ENCODE results near the gene RUFY3. TPM values are rescaled to one million over a fixed set of nuclear protein-coding genes. Genes with fewer than 3 reads are reported as not detected.
A peak's percentile ranks its signal among the peaks of the same experiment; 100 is the strongest.

RUFY3 gene
- total and polyA plus RNA-seq, 2 experiments from 2014 or later, result 18.3 to 29.2 TPM

GRCh38 chr4:70833675-70834074 lies 111.9 kb downstream of the RUFY3 start:
- Histone ChIP-seq H3F3A (replicated peaks; ENCODE audit: low read depth) (no peaks in the 10 kb centered on the region), H4K20me1 (replicated peaks; ENCODE audit: insufficient read depth) (peaks cover 44% of the 10 kb centered on the region), H3K9me2 (ENCODE audit: insufficient read depth) (no peaks in the 10 kb centered on the region), H3K4me2 (no peak overlapping the region), H3K27ac (ENCODE audit: low read depth) (no peak overlapping the region), H3K36me3 (ENCODE audit: insufficient read depth) (peaks cover 37% of the 10 kb centered on the region), H3K27me3 (ENCODE audit: insufficient read depth) (no peaks in the 10 kb centered on the region), H3K4me1 (ENCODE audit: insufficient read depth) (peaks cover 14% of the 10 kb centered on the region), H2AFZ (no peak overlapping the region), H3K79me2 (replicated peaks; ENCODE audit: insufficient read depth) (peaks cover 89% of the 10 kb centered on the region), H3K4me3 (no peak overlapping the region)
- TF ChIP-seq, protein P1, sequence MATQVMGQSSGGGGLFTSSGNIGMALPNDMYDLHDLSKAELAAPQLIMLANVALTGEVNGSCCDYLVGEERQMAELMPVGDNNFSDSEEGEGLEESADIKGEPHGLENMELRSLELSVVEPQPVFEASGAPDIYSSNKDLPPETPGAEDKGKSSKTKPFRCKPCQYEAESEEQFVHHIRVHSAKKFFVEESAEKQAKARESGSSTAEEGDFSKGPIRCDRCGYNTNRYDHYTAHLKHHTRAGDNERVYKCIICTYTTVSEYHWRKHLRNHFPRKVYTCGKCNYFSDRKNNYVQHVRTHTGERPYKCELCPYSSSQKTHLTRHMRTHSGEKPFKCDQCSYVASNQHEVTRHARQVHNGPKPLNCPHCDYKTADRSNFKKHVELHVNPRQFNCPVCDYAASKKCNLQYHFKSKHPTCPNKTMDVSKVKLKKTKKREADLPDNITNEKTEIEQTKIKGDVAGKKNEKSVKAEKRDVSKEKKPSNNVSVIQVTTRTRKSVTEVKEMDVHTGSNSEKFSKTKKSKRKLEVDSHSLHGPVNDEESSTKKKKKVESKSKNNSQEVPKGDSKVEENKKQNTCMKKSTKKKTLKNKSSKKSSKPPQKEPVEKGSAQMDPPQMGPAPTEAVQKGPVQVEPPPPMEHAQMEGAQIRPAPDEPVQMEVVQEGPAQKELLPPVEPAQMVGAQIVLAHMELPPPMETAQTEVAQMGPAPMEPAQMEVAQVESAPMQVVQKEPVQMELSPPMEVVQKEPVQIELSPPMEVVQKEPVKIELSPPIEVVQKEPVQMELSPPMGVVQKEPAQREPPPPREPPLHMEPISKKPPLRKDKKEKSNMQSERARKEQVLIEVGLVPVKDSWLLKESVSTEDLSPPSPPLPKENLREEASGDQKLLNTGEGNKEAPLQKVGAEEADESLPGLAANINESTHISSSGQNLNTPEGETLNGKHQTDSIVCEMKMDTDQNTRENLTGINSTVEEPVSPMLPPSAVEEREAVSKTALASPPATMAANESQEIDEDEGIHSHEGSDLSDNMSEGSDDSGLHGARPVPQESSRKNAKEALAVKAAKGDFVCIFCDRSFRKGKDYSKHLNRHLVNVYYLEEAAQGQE (IDR thresholded peaks at IDR 0.05; ENCODE audit: unreplicated experiment), result no peak
- H3K4me3 Mint-ChIP-seq, result no peak overlapping the region
- DNase-seq (ENCODE audit: low spot score) (no peak), ATAC-seq (no peak)
- peaks cover 8% of the 10 kb centered on the region for H3K4me1 Mint-ChIP-seq
- H3K27me3 Mint-ChIP-seq (ENCODE audit: insufficient read depth, low read depth, poor library complexity), result peaks cover 5% of the 10 kb centered on the region
- H3K27ac Mint-ChIP-seq, result no peak overlapping the region
- peaks cover 73% of the 10 kb centered on the region for H3K36me3 Mint-ChIP-seq (ENCODE audit: low read depth)
- H3K9me3 Mint-ChIP-seq, result no peaks in the 10 kb centered on the region

- peaks cover 37% of the 10 kb centered on the region for H4K20me1 ChIP-seq (replicated peaks; ENCODE audit: insufficient read depth)
- H3K79me2 ChIP-seq (replicated peaks; ENCODE audit: insufficient read depth), result peaks cover 83% of the 10 kb centered on the region
- Mint-ChIP-seq H3K27me3 (ENCODE audit: insufficient read depth, low read depth, poor library complexity) (peaks cover 4% of the 10 kb centered on the region), H3K9me3 (no peaks in the 10 kb centered on the region), H3K4me1 (peaks cover 8% of the 10 kb centered on the region), H3K4me3 (0 out of 3 replicates have a peak overlapping the region, but pooled peaks have one; percentile 17), H3K36me3 (ENCODE audit: low read depth) (peaks cover 56% of the 10 kb centered on the region), H3K27ac (no peak overlapping the region)
- ATAC-seq (no peak), DNase-seq (ENCODE audit: low spot score) (no peak)
- peaks cover 14% of the 10 kb centered on the region for H3K4me1 ChIP-seq (ENCODE audit: insufficient read depth)
- no peaks in the 10 kb centered on the region; the same call in 1 of the 2 replicates for H3K9me2 ChIP-seq (ENCODE audit: insufficient read depth)
- H3K27me3 ChIP-seq (ENCODE audit: insufficient read depth), result no peaks in the 10 kb centered on the region
- H2AFZ ChIP-seq, result no peak overlapping the region
- peaks cover 30% of the 10 kb centered on the region for H3K36me3 ChIP-seq (ENCODE audit: insufficient read depth)
- no peaks in the 10 kb centered on the region for H3F3A ChIP-seq (replicated peaks; ENCODE audit: low read depth)
- no peak overlapping the region for H3K4me3 ChIP-seq
- no peak overlapping the region for H3K27ac ChIP-seq (ENCODE audit: low read depth)
- H3K4me2 ChIP-seq, result peak overlapping the region; percentile 24
- TF ChIP-seq NANOG (IDR thresholded peaks at IDR 0.05; ENCODE audit: borderline replicate concordance) (no peak), JUNB (IDR thresholded peaks at IDR 0.05; ENCODE audit: unreplicated experiment) (no peak), CREB1 (CRISPR knock-in tag; IDR thresholded peaks at IDR 0.05; ENCODE audit: low read depth) (no peak), ZNF114 (CRISPR knock-in tag; IDR thresholded peaks at IDR 0.05) (no peak), EZH2 (IDR thresholded peaks at IDR 0.05; ENCODE audit: low read depth, unreplicated experiment) (no peak), EZH2phosphoT487 (IDR thresholded peaks at IDR 0.05; ENCODE audit: unreplicated experiment) (no peak), CTCF (conservative IDR thresholded peaks at IDR 0.05; ENCODE audit: low read depth in 2 of 2) (no peak)
- TF ChIP-seq, protein P1 (IDR thresholded peaks at IDR 0.05; ENCODE audit: unreplicated experiment), result no peak
Measured at GRCh38 chr4:70836081-70836480, 114.3 kb downstream of the RUFY3 start.

Data from GM23338 (cell line).